Endothelial cell of umbilical vein (primary cell): Measurements from ENCODE around the gene XIRP2. TPM values are rescaled to one million over a fixed set of nuclear protein-coding genes. Genes with fewer than 3 reads are reported as not detected.

Source experiments
- BruUV-seq: library from RNA; stranded (reverse); fragments of 400-500 nt; replicated peaks from 2 replicates; lab custom pipeline; 2021; lab: Mats Ljungman, UMichigan
- CTCF ChIA-PET: fragments of 300-600, 350-600 bp; sonication (Branson Sonifier 250); formaldehyde crosslinking; loops from one replicate; lab custom pipeline; 2021; ENCODE audit warnings: antibody characterized with exemption, inconsistent platforms; lab: Charles Lee
- POLR2A ChIA-PET: fragments of 300-600, 350-600 bp; sonication (Branson Sonifier 250); formaldehyde crosslinking; loops from one replicate; lab custom pipeline; 2021; ENCODE audit warnings: antibody characterized with exemption, inconsistent platforms; lab: Charles Lee
- DNase-seq: peaks from one replicate; pipeline ENCODE4 v3.0.0-alpha.2; 2011; ENCODE audit warnings: low read depth, low spot score
- FAIRE-seq: peaks from 2 replicates; lab custom pipeline; 2011; peaks lifted over from hg19 to GRCh38; lab: Jason Lieb, UNC
- H2AFZ ChIP-seq: 2 replicates; pipeline ENCODE4 v1.6.0; 2012; ENCODE audit warnings: low read depth, low read length, control low read depth, inconsistent platforms
- H3K27ac ChIP-seq: 2 replicates; pipeline ENCODE4 v1.5.1; 2011; ENCODE audit warnings: low read depth, mild to moderate bottlenecking, control low read depth, low read length, moderate library complexity; ENCODE audit not compliant: insufficient read depth
- H3K27me3 ChIP-seq, 2 experiments: 2 replicates each; pipeline versions ENCODE4 v1.6.0 to v1.6.1; 2011; ENCODE audit warnings: low read length in 2 of 2, mixed read lengths in 1 of 2; ENCODE audit not compliant: control insufficient read depth in 2 of 2, insufficient read depth in 2 of 2
- H3K36me3 ChIP-seq, 2 experiments: 2 replicates in 1 of 2; 3 replicates in 1 of 2; pipeline ENCODE4 v1.5.1; 2011; ENCODE audit warnings: low read length in 2 of 2, mild to moderate bottlenecking in 1 of 2, moderate library complexity in 1 of 2; ENCODE audit not compliant: control insufficient read depth in 2 of 2, insufficient read depth in 2 of 2; ENCODE audit errors: extremely low read depth in 1 of 2
- H3K4me1 ChIP-seq: 3 replicates; pipeline ENCODE4 v1.5.1; 2011; ENCODE audit warnings: mild to moderate bottlenecking, low read length; ENCODE audit not compliant: control insufficient read depth, insufficient read depth; ENCODE audit errors: extremely low read depth
- H3K4me2 ChIP-seq: 2 replicates; pipeline ENCODE4 v1.6.1; 2011; ENCODE audit warnings: low read length, control low read depth, mixed read lengths; ENCODE audit not compliant: insufficient read depth
- H3K4me3 ChIP-seq, 3 experiments: fragments of 200-600 bp in 1 of 3; sonication (generic), shearing (Covaris generic) in 1 of 3; replicated peaks in 1 of 3; 2 replicates each; pipeline ENCODE4 v1.5.1; 2011 to 2016; ENCODE audit warnings: control low read depth in 3 of 3, low read length in 3 of 3, mild to moderate bottlenecking in 2 of 3, inconsistent platforms in 1 of 3, low read depth in 1 of 3, moderate library complexity in 1 of 3; ENCODE audit not compliant: insufficient read depth in 1 of 3
- H3K79me2 ChIP-seq: 2 replicates; pipeline ENCODE4 v1.6.0; 2012; ENCODE audit warnings: low read length, inconsistent platforms; ENCODE audit not compliant: control insufficient read depth, insufficient read depth
- H3K9ac ChIP-seq: replicated peaks from 2 replicates; pipeline ENCODE3; 2011; ENCODE audit warnings: low read length, control low read depth; ENCODE audit not compliant: insufficient read depth; ENCODE audit errors: extremely low read depth
- H3K9me1 ChIP-seq: replicated peaks from 3 replicates; pipeline ENCODE4 v1.6.0; 2011; ENCODE audit warnings: mild to moderate bottlenecking, low read length; ENCODE audit not compliant: control insufficient read depth, insufficient read depth; ENCODE audit errors: extremely low read depth
- H3K9me3 ChIP-seq: replicated peaks from 2 replicates; pipeline ENCODE4 v1.5.1; 2012; ENCODE audit warnings: low read length, inconsistent platforms; ENCODE audit not compliant: control insufficient read depth, insufficient read depth
- H4K20me1 ChIP-seq: replicated peaks from 2 replicates; pipeline ENCODE3; 2011; ENCODE audit warnings: mild to moderate bottlenecking, low read length; ENCODE audit not compliant: control insufficient read depth, insufficient read depth; ENCODE audit errors: extremely low read depth
- EZH2 ChIP-seq: IDR thresholded peaks from 2 replicates; pipeline ENCODE4 v1.6.1; 2012; ENCODE audit warnings: borderline replicate concordance, low read depth, mild to moderate bottlenecking, moderate library complexity, low read length, inconsistent platforms; ENCODE audit not compliant: severe bottlenecking
- FOS ChIP-seq: IDR thresholded peaks from 2 replicates; pipeline ENCODE4 v1.6.1; 2011; ENCODE audit warnings: mild to moderate bottlenecking, low read length, moderate library complexity, borderline replicate concordance; ENCODE audit not compliant: insufficient read depth
- GATA2 ChIP-seq: IDR thresholded peaks from 2 replicates; pipeline ENCODE4 v1.7.0; 2011; ENCODE audit warnings: low read depth, mild to moderate bottlenecking, moderate library complexity, mixed read lengths, low read length; ENCODE audit not compliant: insufficient read length, insufficient read depth
- JUN ChIP-seq: IDR thresholded peaks from 2 replicates; pipeline ENCODE4 v1.6.1; 2011; ENCODE audit warnings: borderline replicate concordance, low read depth; ENCODE audit not compliant: insufficient read length, insufficient read depth
- MYC ChIP-seq: IDR thresholded peaks from one replicate; pipeline ENCODE4 v1.6.1; 2011; ENCODE audit warnings: mild to moderate bottlenecking, low read depth, low read length
- POLR2A ChIP-seq: IDR thresholded peaks from 2 replicates; pipeline ENCODE4 v1.6.1; 2012; ENCODE audit warnings: low read depth, mild to moderate bottlenecking, control low read depth, low read length
- POLR2AphosphoS5 ChIP-seq: IDR thresholded peaks from 2 replicates; pipeline ENCODE4 v1.6.1; 2012; ENCODE audit warnings: low read depth, mild to moderate bottlenecking, control low read depth, low read length, moderate library complexity; ENCODE audit not compliant: insufficient read depth
- dilution Hi-C: fragments of 300-500 bp; cut with MboI; formaldehyde crosslinking; loops from one replicate; pipeline ENCODE4 v1.15.0; 2019; ENCODE audit warnings: low sequenced_read_pairs; ENCODE audit not compliant: extremely low pct_ligation_motif_present
- intact Hi-C: fragments of 100-400 bp; cut with micrococcal nuclease; formaldehyde crosslinking; loops from one replicate; pipeline ENCODE4 v1.10.0; 2022
- polyA plus RNA-seq, 4 experiments: library from polyadenylated mRNA; depleted of rRNA in 3 of 4; stranded (reverse) in 3 of 4; unstranded in 1 of 4; fragments of >200 nt; gene quantifications; 2 replicates each; pipeline versions ENCODE4 v1.2.1 to v1.2.3, GENCODE V29; 2011 to 2012; ENCODE audit warnings: missing spikeins in 1 of 4
- total RNA-seq: library from RNA; stranded (reverse); gene quantifications from 2 replicates; pipeline ENCODE4 v1.2.3, GENCODE V29; 2021
- TF ChIP-seq, protein P1 (sequence below): IDR thresholded peaks from 2 replicates; pipeline ENCODE4 v1.6.1; 2011; ENCODE audit not compliant: insufficient read depth, insufficient read length
- TF ChIP-seq, protein P2 (sequence below), 2 donors: IDR thresholded peaks; 1 replicate in 1 of 2; 2 replicates in 1 of 2; pipeline ENCODE4 v1.5.1; 2011; ENCODE audit warnings: low read length in 2 of 2, mild to moderate bottlenecking in 2 of 2, moderate library complexity in 2 of 2, control low read depth in 1 of 2, inconsistent platforms in 1 of 2, low read depth in 1 of 2; ENCODE audit not compliant: insufficient read depth in 1 of 2; ENCODE audit errors: extremely low read depth in 1 of 2

The XIRP2 gene
- total and polyA plus RNA-seq, 2 donors (not counting 3 experiments of a cell fraction or from before 2014, with no cell fraction given), result 0.08 to 0.66 TPM

GRCh38 chr2:166994588-166995336 lies 106.5 kb downstream of the XIRP2 start:
- ChIA-PET POLR2A (no interaction called here), CTCF (no interaction called here)
- no peaks in the 10 kb centered on the region for H3K27me3 ChIP-seq
- H3K27ac ChIP-seq, result no peak overlapping the region
- no TSS peak for BruUV-seq
- no peaks in the 10 kb centered on the region for H3K79me2 ChIP-seq
- no peaks in the 10 kb centered on the region for H3K36me3 ChIP-seq
- no peaks in the 10 kb centered on the region for H3K9me3 ChIP-seq
- dilution Hi-C loops, result no loop called here
- FAIRE-seq (no peak), DNase-seq (no peak)
- no peaks in the 10 kb centered on the region for H3K4me1 ChIP-seq
- TF ChIP-seq EZH2, result no peak
- TF ChIP-seq POLR2A, result no peak
- TF ChIP-seq FOS, result no peak
- TF ChIP-seq, protein P1, sequence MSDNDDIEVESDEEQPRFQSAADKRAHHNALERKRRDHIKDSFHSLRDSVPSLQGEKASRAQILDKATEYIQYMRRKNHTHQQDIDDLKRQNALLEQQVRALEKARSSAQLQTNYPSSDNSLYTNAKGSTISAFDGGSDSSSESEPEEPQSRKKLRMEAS, result no peak
- TF ChIP-seq, protein P2, sequence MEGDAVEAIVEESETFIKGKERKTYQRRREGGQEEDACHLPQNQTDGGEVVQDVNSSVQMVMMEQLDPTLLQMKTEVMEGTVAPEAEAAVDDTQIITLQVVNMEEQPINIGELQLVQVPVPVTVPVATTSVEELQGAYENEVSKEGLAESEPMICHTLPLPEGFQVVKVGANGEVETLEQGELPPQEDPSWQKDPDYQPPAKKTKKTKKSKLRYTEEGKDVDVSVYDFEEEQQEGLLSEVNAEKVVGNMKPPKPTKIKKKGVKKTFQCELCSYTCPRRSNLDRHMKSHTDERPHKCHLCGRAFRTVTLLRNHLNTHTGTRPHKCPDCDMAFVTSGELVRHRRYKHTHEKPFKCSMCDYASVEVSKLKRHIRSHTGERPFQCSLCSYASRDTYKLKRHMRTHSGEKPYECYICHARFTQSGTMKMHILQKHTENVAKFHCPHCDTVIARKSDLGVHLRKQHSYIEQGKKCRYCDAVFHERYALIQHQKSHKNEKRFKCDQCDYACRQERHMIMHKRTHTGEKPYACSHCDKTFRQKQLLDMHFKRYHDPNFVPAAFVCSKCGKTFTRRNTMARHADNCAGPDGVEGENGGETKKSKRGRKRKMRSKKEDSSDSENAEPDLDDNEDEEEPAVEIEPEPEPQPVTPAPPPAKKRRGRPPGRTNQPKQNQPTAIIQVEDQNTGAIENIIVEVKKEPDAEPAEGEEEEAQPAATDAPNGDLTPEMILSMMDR (IDR thresholded peaks at IDR 0.05; ENCODE audit: extremely low read depth in 1 of 2, insufficient read depth in 1 of 2, low read depth in 1 of 2, low read length in 2 of 2), result no peak
- TF ChIP-seq MYC, result no peak
- TF ChIP-seq GATA2, result no peak
- no peak for TF ChIP-seq POLR2AphosphoS5
- no peak for TF ChIP-seq JUN
- H4K20me1 ChIP-seq, result no peaks in the 10 kb centered on the region
- H3K9ac ChIP-seq, result no peak overlapping the region
- no peaks in the 10 kb centered on the region for H3K9me1 ChIP-seq
- intact Hi-C loops, result no loop called here
- no peak overlapping the region for H3K4me3 ChIP-seq
- no peak overlapping the region for H3K4me2 ChIP-seq
- H2AFZ ChIP-seq, result no peak overlapping the region
